ENCODE data around the gene DYNC1I1. TPM values are rescaled to one million over a fixed set of nuclear protein-coding genes. Genes with fewer than 3 reads are reported as not detected.

The DYNC1I1 gene
- total RNA-seq, 1 experiment from 2014 or later: 3.2 TPM

GRCh38 chr7:96013836-96014235, 241.5 kb downstream of the DYNC1I1 start:
- WGBS (ENCODE audit: extremely low coverage, insufficient read length, low lambda C conversion rate): no CpG with 5 or more reads among the region's 2 CpGs
- Histone ChIP-seq H4K20me1 (ENCODE audit: control insufficient read depth, insufficient read depth, insufficient read length) (no peaks in the 10 kb centered on the region), H2AFZ (ENCODE audit: low read length) (no peak overlapping the region), H3K27ac (ENCODE audit: insufficient read length, low read depth, low read length) (no peak overlapping the region), H3K79me1 (ENCODE audit: insufficient read depth, low read depth, low read length, poor library complexity, severe bottlenecking) (no peaks in the 10 kb centered on the region), H3K9ac (ENCODE audit: extremely low read depth, insufficient read length, low read length) (no peak overlapping the region), H2BK120ac (ENCODE audit: low read depth, low read length, poor library complexity, severe bottlenecking) (no peak overlapping the region), H3K4me1 (ENCODE audit: insufficient read depth, low read length) (no peaks in the 10 kb centered on the region), H3K14ac (ENCODE audit: insufficient read depth, low read length) (no peak overlapping the region), H3K4me2 (ENCODE audit: insufficient read depth, insufficient read length, low read length) (no peak overlapping the region), H2BK12ac (ENCODE audit: insufficient read length, low read depth, low read length) (no peak overlapping the region), H3K79me2 (ENCODE audit: insufficient read depth, low read length) (no peaks in the 10 kb centered on the region), H3K9me3 (ENCODE audit: control insufficient read depth, low read depth, low read length) (no peaks in the 10 kb centered on the region), H4K5ac (ENCODE audit: insufficient read length, low read depth, low read length) (no peak overlapping the region), H3T11ph (ENCODE audit: low read length) (no peak overlapping the region), H2BK15ac (ENCODE audit: low read depth, low read length) (no peak overlapping the region), H2AK5ac (ENCODE audit: insufficient read length, low read length) (no peak overlapping the region), H4K91ac (ENCODE audit: insufficient read length, low read depth, low read length) (no peak overlapping the region), H3K56ac (ENCODE audit: insufficient read length, low read depth, low read length) (no peak overlapping the region), H3K4ac (ENCODE audit: low read depth, low read length) (no peak overlapping the region), H3K27me3 (ENCODE audit: insufficient read depth, low read length) (no peaks in the 10 kb centered on the region), H3K18ac (ENCODE audit: insufficient read length, low read depth, low read length) (no peak overlapping the region), H3K23me2 (ENCODE audit: insufficient read length, low read depth, low read length, poor library complexity, severe bottlenecking) (no peaks in the 10 kb centered on the region), H2BK5ac (ENCODE audit: insufficient read length, low read length) (no peak overlapping the region), H2BK20ac (ENCODE audit: low read depth, low read length, poor library complexity, severe bottlenecking) (no peak overlapping the region), H4K8ac (replicated peaks; ENCODE audit: insufficient read length, low read depth, low read length) (no peak overlapping the region), H3K23ac (ENCODE audit: insufficient read length, low read depth, low read length) (no peak overlapping the region)
- no peaks in the 10 kb centered on the region for H3K9me3 Mint-ChIP-seq
- no peak for TF ChIP-seq CTCF (conservative IDR thresholded peaks at IDR 0.05)
- peaks cover 12 to 15% of the 10 kb centered on the region in 2 experiments for H3K4me1 Mint-ChIP-seq
- DNase-seq: no peak
- H3K27me3 Mint-ChIP-seq (ENCODE audit: low read depth): no peaks in the 10 kb centered on the region
- no peak overlapping the region for H3K27ac Mint-ChIP-seq
- H3K36me3 Mint-ChIP-seq (ENCODE audit: insufficient read depth in 1 of 3, low read depth in 3 of 3): no peaks in the 10 kb centered on the region
- no peak overlapping the region for H3K4me3 Mint-ChIP-seq
